ENCODE results near the gene INSIG2. TPM values are rescaled to one million over a fixed set of nuclear protein-coding genes. Genes with fewer than 3 reads are reported as not detected.

The INSIG2 gene
- total RNA-seq, 4 donors from 2014 or later: 4.4 to 5.6 (median 5.4) TPM

DNA sequence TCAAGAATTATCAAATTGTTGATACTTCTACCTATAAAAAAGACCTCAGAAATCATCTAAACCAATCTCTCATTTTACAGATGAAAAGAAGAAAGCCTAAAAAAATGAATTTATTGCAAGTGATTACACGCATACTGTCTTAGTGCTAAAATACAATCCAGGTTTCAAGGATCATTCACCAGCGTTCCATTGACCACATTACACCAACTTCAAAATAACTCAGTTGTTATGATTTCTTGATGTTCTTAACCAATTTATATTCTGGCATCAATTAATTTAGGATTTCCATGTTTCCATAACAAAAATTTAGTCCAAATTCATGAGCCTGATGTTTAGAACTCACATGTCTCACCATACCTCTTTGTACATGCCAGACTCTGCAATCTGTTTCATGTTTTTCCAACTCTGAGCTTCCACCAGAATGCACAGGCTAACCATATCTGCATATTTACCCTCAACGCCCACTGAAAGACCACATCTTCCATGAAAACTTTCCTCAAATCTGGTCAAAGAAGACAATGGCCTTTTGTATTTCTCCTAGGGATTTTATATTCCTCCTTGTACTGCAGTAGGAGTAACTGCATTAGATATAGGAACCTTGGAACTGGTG, 2.1 kb upstream of the INSIG2 start:
- no peak overlapping the region for H3K27ac ChIP-seq
- intact Hi-C loops (cut with DNase I; ENCODE audit: low total_unique reads) (no loop called here), in situ Hi-C loops (cut with MboI; ENCODE audit: low sequenced_read_pairs in 4 of 4) (no loop called here)
- DNase-seq (no peak), ATAC-seq (no peak)
- H3K27me3 ChIP-seq: no peaks in the 10 kb centered on the region
- H3K9me3 ChIP-seq: no peaks in the 10 kb centered on the region
- H3K36me3 ChIP-seq: no peaks in the 10 kb centered on the region
- peaks cover 12 to 24% of the 10 kb centered on the region in 2 donors for H3K4me1 ChIP-seq
- no peak overlapping the region for H3K4me3 ChIP-seq
- TF ChIP-seq POLR2A (IDR thresholded peaks at IDR 0.05) (no peak), CTCF (IDR thresholded peaks at IDR 0.05 in 4 of 5, conservative IDR thresholded peaks at IDR 0.05 in 1 of 5) (no peak)

GRCh38 chr2:118089139-118089800, 999 bp downstream of the INSIG2 start:
- no peaks in the 10 kb centered on the region for H3K36me3 ChIP-seq
- no peaks in the 10 kb centered on the region for H3K27me3 ChIP-seq
- ATAC-seq (no peak), DNase-seq (no peak)
- peaks cover 12 to 24% of the 10 kb centered on the region in 2 donors for H3K4me1 ChIP-seq
- intact Hi-C loops (cut with DNase I; ENCODE audit: low total_unique reads) (loop anchor here (2.0 kb wide), 1 partner anchor 274 kb away; the partner anchor contains the start of gene DDX18), in situ Hi-C loops (cut with MboI; ENCODE audit: low sequenced_read_pairs in 4 of 4) (no loop called here)
- H3K27ac ChIP-seq: peak overlapping the region in 3 of 4 donors; percentile 65 to 82 (median 65)
- no peaks in the 10 kb centered on the region for H3K9me3 ChIP-seq
- no peak for TF ChIP-seq POLR2A (IDR thresholded peaks at IDR 0.05)
- TF ChIP-seq CTCF (IDR thresholded peaks at IDR 0.05 in 4 of 5, conservative IDR thresholded peaks at IDR 0.05 in 1 of 5): no peak
- H3K4me3 ChIP-seq: peak overlapping the region; percentile 63 to 97 (median 91)

GRCh38 chr2:118090387-118091139, 2.3 kb downstream of the INSIG2 start:
- Histone ChIP-seq H3K36me3 (no peaks in the 10 kb centered on the region), H3K4me3 (no peak overlapping the region), H3K9me3 (no peaks in the 10 kb centered on the region), H3K4me1 (peaks cover 12 to 28% of the 10 kb centered on the region in 2 donors), H3K27me3 (no peaks in the 10 kb centered on the region), H3K27ac (no peak overlapping the region)
- TF ChIP-seq POLR2A (IDR thresholded peaks at IDR 0.05): no peak
- no peak for TF ChIP-seq CTCF (IDR thresholded peaks at IDR 0.05 in 4 of 5, conservative IDR thresholded peaks at IDR 0.05 in 1 of 5)
- ATAC-seq: no peak
- no peak for DNase-seq
- in situ Hi-C loops (cut with MboI; ENCODE audit: low sequenced_read_pairs in 4 of 4) (no loop called here), intact Hi-C loops (cut with DNase I; ENCODE audit: low total_unique reads) (no loop called here)

- Histone ChIP-seq H3K9me3 (no peaks in the 10 kb centered on the region), H3K36me3 (no peaks in the 10 kb centered on the region), H3K4me3 (no peak overlapping the region), H3K27ac (no peak overlapping the region), H3K4me1 (peaks cover 12 to 32% of the 10 kb centered on the region in 2 donors), H3K27me3 (no peaks in the 10 kb centered on the region)
- ATAC-seq: no peak
- no peak for DNase-seq
- intact Hi-C loops (cut with DNase I; ENCODE audit: low total_unique reads) (no loop called here), in situ Hi-C loops (cut with MboI; ENCODE audit: low sequenced_read_pairs in 4 of 4) (no loop called here)
- TF ChIP-seq CTCF (IDR thresholded peaks at IDR 0.05 in 4 of 5, conservative IDR thresholded peaks at IDR 0.05 in 1 of 5) (no peak), POLR2A (IDR thresholded peaks at IDR 0.05) (no peak)
Measured at GRCh38 chr2:118091140-118091478, 2.8 kb downstream of the INSIG2 start.
